IMR-90 (cell line): ENCODE data around the gene LYRM4. TPM values are rescaled to one million over a fixed set of nuclear protein-coding genes. Genes with fewer than 3 reads are reported as not detected.

Source experiments
- ATAC-seq: fragments of 200-7000 bp; cut with Tn5 transposase; 2 replicates; pipeline ENCODE4 v1.9.1; 2020; ENCODE audit warnings: low read depth, mild to moderate bottlenecking, moderate library complexity
- BruUV-seq: library from RNA; stranded (reverse); fragments of 400-500 nt; replicated peaks from 2 replicates; lab custom pipeline; 2021; lab: Mats Ljungman, UMichigan
- CTCF ChIA-PET: fragments of 300-600 bp; formaldehyde crosslinking; extraction: SDS; loops from one replicate; lab custom pipeline; 2021; ENCODE audit warnings: antibody characterized with exemption; lab: Yijun Ruan, JAX
- POLR2A ChIA-PET: fragments of 300-600 bp; sonication (Branson Sonifier 250); formaldehyde crosslinking; loops from one replicate; lab custom pipeline; 2022; ENCODE audit warnings: antibody characterized with exemption; ENCODE audit not compliant: unreplicated experiment; lab: Charles Lee
- DNase-seq: peaks from one replicate; pipeline ENCODE4 v3.0.0; 2013
- H2AFZ ChIP-seq: replicated peaks from 2 replicates; pipeline ENCODE3; 2013; ENCODE audit warnings: low read length, mild to moderate bottlenecking; ENCODE audit not compliant: poor library complexity
- H2AK5ac ChIP-seq: 2 replicates; pipeline ENCODE4 v1.6.1; 2013; ENCODE audit warnings: low read depth, low read length, inconsistent platforms
- H2AK9ac ChIP-seq: replicated peaks from 2 replicates; pipeline ENCODE3; 2013; ENCODE audit warnings: mild to moderate bottlenecking, low read depth, low read length, moderate library complexity; ENCODE audit not compliant: poor library complexity
- H2BK120ac ChIP-seq: 2 replicates; pipeline ENCODE4 v1.6.1; 2013; ENCODE audit warnings: low read depth, low read length, inconsistent platforms
- H2BK15ac ChIP-seq: 3 replicates; pipeline ENCODE4 v1.6.1; 2013; ENCODE audit warnings: low read depth, low read length, inconsistent platforms
- H2BK20ac ChIP-seq: 2 replicates; pipeline ENCODE4 v1.6.1; 2013; ENCODE audit warnings: low read depth, mild to moderate bottlenecking, inconsistent platforms, low read length, moderate library complexity
- H2BK5ac ChIP-seq: 2 replicates; pipeline ENCODE4 v1.6.1; 2013; ENCODE audit warnings: mild to moderate bottlenecking, low read depth, low read length, inconsistent platforms; ENCODE audit not compliant: poor library complexity, severe bottlenecking
- H3K14ac ChIP-seq: replicated peaks from 2 replicates; pipeline ENCODE4 v1.6.1; 2013; ENCODE audit warnings: low read depth, low read length, inconsistent platforms
- H3K18ac ChIP-seq: 2 replicates; pipeline ENCODE4 v1.6.1; 2013; ENCODE audit warnings: low read depth, low read length, control low read depth
- H3K23ac ChIP-seq: 2 replicates; pipeline ENCODE4 v1.6.1; 2013; ENCODE audit warnings: low read depth, low read length, inconsistent platforms
- H3K27ac ChIP-seq: 2 replicates; pipeline ENCODE4 v1.5.1; 2013; ENCODE audit warnings: mild to moderate bottlenecking, control low read depth, low read length; ENCODE audit not compliant: insufficient read depth
- H3K27me3 ChIP-seq: 2 replicates; pipeline ENCODE4 v1.6.1; 2013; ENCODE audit warnings: low read length; ENCODE audit not compliant: control insufficient read depth, insufficient read depth
- H3K36me3 ChIP-seq: 2 replicates; pipeline ENCODE4 v1.6.1; 2013; ENCODE audit warnings: low read length, mixed read lengths; ENCODE audit not compliant: control insufficient read depth, insufficient read depth
- H3K4ac ChIP-seq: 2 replicates; pipeline ENCODE4 v1.6.1; 2013; ENCODE audit warnings: low read depth, low read length, inconsistent platforms
- H3K4me1 ChIP-seq: 2 replicates; pipeline ENCODE4 v1.6.1; 2013; ENCODE audit warnings: low read length, mixed read lengths; ENCODE audit not compliant: control insufficient read depth, insufficient read depth
- H3K4me2 ChIP-seq: 2 replicates; pipeline ENCODE4 v1.6.1; 2013; ENCODE audit warnings: low read depth, mild to moderate bottlenecking, control low read depth, low read length, moderate library complexity
- H3K4me3 ChIP-seq: 2 replicates; pipeline ENCODE4 v1.5.1; 2013; ENCODE audit warnings: low read depth, mild to moderate bottlenecking, control low read depth, low read length, moderate library complexity; ENCODE audit not compliant: insufficient read depth
- H3K56ac ChIP-seq: 2 replicates; pipeline ENCODE4 v1.6.1; 2013; ENCODE audit warnings: low read length, inconsistent platforms; ENCODE audit not compliant: insufficient read depth; ENCODE audit errors: extremely low read depth
- H3K79me1 ChIP-seq, 2 experiments: 2 replicates each; pipeline ENCODE4 v1.6.1; 2013; ENCODE audit warnings: low read length in 2 of 2, inconsistent platforms in 1 of 2, low read depth in 1 of 2
- H3K9ac ChIP-seq: 2 replicates; pipeline ENCODE4 v1.6.1; 2013; ENCODE audit warnings: low read depth, low read length, control low read depth
- H3K9me1 ChIP-seq: 2 replicates; pipeline ENCODE4 v1.6.1; 2013; ENCODE audit warnings: low read length, inconsistent platforms; ENCODE audit not compliant: insufficient read depth
- H3K9me3 ChIP-seq: 2 replicates; pipeline ENCODE4 v1.6.1; 2013; ENCODE audit warnings: low read length; ENCODE audit not compliant: control insufficient read depth, insufficient read depth
- H4K20me1 ChIP-seq: 2 replicates; pipeline ENCODE4 v1.6.1; 2013; ENCODE audit warnings: low read length, inconsistent platforms; ENCODE audit not compliant: insufficient read depth
- H4K5ac ChIP-seq: 2 replicates; pipeline ENCODE4 v1.6.1; 2013; ENCODE audit warnings: mild to moderate bottlenecking, low read depth, low read length, control low read depth
- H4K8ac ChIP-seq, 2 experiments: 2 replicates each; pipeline ENCODE4 v1.6.1; 2013; ENCODE audit warnings: low read depth in 2 of 2, low read length in 2 of 2, control low read depth in 1 of 2, inconsistent platforms in 1 of 2
- H4K91ac ChIP-seq: 2 replicates; pipeline ENCODE4 v1.6.1; 2013; ENCODE audit warnings: low read depth, low read length, inconsistent platforms; ENCODE audit not compliant: insufficient read depth
- CEBPB ChIP-seq: IDR thresholded peaks from 2 replicates; pipeline ENCODE4 v1.6.1; 2012; ENCODE audit warnings: low read depth, low read length, improper control_type of control experiment
- CHD1 ChIP-seq: IDR thresholded peaks from 2 replicates; pipeline ENCODE4 v1.6.1; 2012; ENCODE audit warnings: low read depth, low read length, improper control_type of control experiment
- CTCF ChIP-seq: conservative IDR thresholded peaks from 2 replicates; pipeline ENCODE4 v1.5.1; 2012; ENCODE audit warnings: mild to moderate bottlenecking, low read depth, low read length, improper control_type of control experiment
- ELK1 ChIP-seq: fragments of 150-350 bp; IDR thresholded peaks from 2 replicates; pipeline ENCODE4 v1.6.1; 2016; ENCODE audit warnings: low read depth, mild to moderate bottlenecking, low read length, moderate library complexity, borderline replicate concordance
- FOS ChIP-seq: fragments of 150-350 bp; IDR thresholded peaks from 2 replicates; pipeline ENCODE4 v1.6.1; 2016; ENCODE audit warnings: low read depth, low read length
- MAZ ChIP-seq: IDR thresholded peaks from 2 replicates; pipeline ENCODE4 v1.6.1; 2012; ENCODE audit warnings: low read depth, mild to moderate bottlenecking, low read length, improper control_type of control experiment, moderate library complexity, borderline replicate concordance
- MXI1 ChIP-seq: IDR thresholded peaks from 2 replicates; pipeline ENCODE4 v1.6.1; 2012; ENCODE audit warnings: low read depth, mild to moderate bottlenecking, low read length, moderate library complexity, borderline replicate concordance
- NFE2L2 ChIP-seq: fragments of 150-350 bp; IDR thresholded peaks from 2 replicates; pipeline ENCODE4 v1.6.1; 2016; ENCODE audit warnings: low read depth, mild to moderate bottlenecking, low read length
- POLR2A ChIP-seq: IDR thresholded peaks from 2 replicates; pipeline ENCODE4 v1.6.1; 2012; ENCODE audit warnings: mild to moderate bottlenecking, low read depth, low read length
- RAD21 ChIP-seq: IDR thresholded peaks from 2 replicates; pipeline ENCODE4 v1.6.1; 2012; ENCODE audit warnings: low read length, improper control_type of control experiment
- RCOR1 ChIP-seq: IDR thresholded peaks from 2 replicates; pipeline ENCODE4 v1.6.1; 2012; ENCODE audit warnings: mild to moderate bottlenecking, low read length, improper control_type of control experiment; ENCODE audit not compliant: insufficient replicate concordance
- SMC3 ChIP-seq: fragments of 150-350 bp; IDR thresholded peaks from 2 replicates; pipeline ENCODE4 v1.6.1; 2016; ENCODE audit warnings: low read depth, mild to moderate bottlenecking, antibody characterized with exemption, low read length, moderate library complexity
- USF2 ChIP-seq: fragments of 150-350 bp; IDR thresholded peaks from 2 replicates; pipeline ENCODE4 v1.6.1; 2017; ENCODE audit warnings: mild to moderate bottlenecking, antibody characterized with exemption, low read length, low read depth
- WGBS, 2 experiments: methylation state at CpG; one replicate each; pipeline versions ENCODE4 v1.1.5 to v1.1.7; 2013; ENCODE audit warnings: missing lambda C conversion rate in 2 of 2; ENCODE audit not compliant: insufficient read length in 1 of 2; ENCODE audit errors: extremely low coverage in 2 of 2; 5-methylcytosine and 5-hydroxymethylcytosine counted together
- dilution Hi-C: fragments of 300-500 bp; cut with HindIII; formaldehyde crosslinking; loops from one replicate; pipeline ENCODE4 v1.14.3; 2018; ENCODE audit warnings: low sequenced_read_pairs; ENCODE audit not compliant: unreplicated experiment
- in situ Hi-C: fragments of 300-500 bp; cut with MboI; formaldehyde crosslinking; loops from 3 replicates; pipeline ENCODE4 v1.14.3; 2019; ENCODE audit warnings: low sequenced_read_pairs, inconsistent platforms, mixed read lengths
- intact Hi-C: fragments of 100-400 bp; cut with micrococcal nuclease; formaldehyde crosslinking; loops from 2 replicates; pipeline ENCODE4 v1.10.0; 2022
- polyA plus RNA-seq, 3 experiments: library from polyadenylated mRNA; depleted of rRNA; stranded (reverse); fragments of >200 nt; gene quantifications; 2 replicates each; pipeline ENCODE4 v1.2.3, GENCODE V29; 2012; ENCODE audit warnings: low replicate concordance in 1 of 3
- total RNA-seq: library from RNA; depleted of rRNA; stranded (reverse); fragments of >200 nt; gene quantifications from 2 replicates; pipeline ENCODE4 v1.2.3, GENCODE V29; 2012

LYRM4 gene
- total and polyA plus RNA-seq, 2 of the 4 experiments (the other 2 are of a cell fraction): 11.5 to 26.6 TPM

- WGBS, 2 experiments: no CpG with 5 or more reads among the region's 14 CpGs
- no peak overlapping the region for H2BK15ac ChIP-seq
- no peaks in the 10 kb centered on the region for H3K9me1 ChIP-seq
- H2BK20ac ChIP-seq: no peak overlapping the region
- no peak overlapping the region for H3K4ac ChIP-seq
- H3K4me3 ChIP-seq: no peak overlapping the region
- TF ChIP-seq CTCF (no peak), MXI1 (no peak), MAZ (no peak), CEBPB (no peak), RAD21 (no peak), NFE2L2 (no peak), POLR2A (no peak), FOS (no peak), SMC3 (no peak), ELK1 (no peak), RCOR1 (no peak), CHD1 (no peak), USF2 (no peak)
- CTCF ChIA-PET: interaction anchor here (0.5 kb wide), 1 partner anchor 34 kb away, joined by 3 read pairs; no protein-coding TSS in a partner anchor
- H4K91ac ChIP-seq: no peak overlapping the region
- no peak overlapping the region for H4K8ac ChIP-seq
- peaks cover 28% of the 10 kb centered on the region for H3K27me3 ChIP-seq
- H2AFZ ChIP-seq: no peak overlapping the region
- H2AK9ac ChIP-seq: no peak overlapping the region
- H3K9ac ChIP-seq: no peak overlapping the region
- H3K14ac ChIP-seq: no peak overlapping the region
- no peak overlapping the region for H3K23ac ChIP-seq
- in situ Hi-C loops (no loop called here), intact Hi-C loops (loop anchor here (5.0 kb wide), 1 partner anchor 336 kb away; no protein-coding TSS in a partner anchor), dilution Hi-C loops (no loop called here)
- no peak overlapping the region for H2BK5ac ChIP-seq
- no peak overlapping the region for H3K56ac ChIP-seq
- ATAC-seq (no peak), DNase-seq (no peak)
- no TSS peak for BruUV-seq
- no peak overlapping the region for H3K27ac ChIP-seq
- peaks cover 15% of the 10 kb centered on the region; the same call in 1 of the 2 replicates for H4K20me1 ChIP-seq
- POLR2A ChIA-PET: no interaction called here
- H3K4me1 ChIP-seq: peaks cover 5% of the 10 kb centered on the region; the same call in 1 of the 2 replicates
- H2AK5ac ChIP-seq: no peak overlapping the region
- no peaks in the 10 kb centered on the region for H3K36me3 ChIP-seq
- H3K18ac ChIP-seq: no peak overlapping the region
- H3K79me1 ChIP-seq: no peaks in the 10 kb centered on the region
- no peak overlapping the region for H2BK120ac ChIP-seq
- no peaks in the 10 kb centered on the region for H3K9me3 ChIP-seq
- no peak overlapping the region for H3K4me2 ChIP-seq
- no peak overlapping the region for H4K5ac ChIP-seq
These were observed 162.1 kb downstream of the LYRM4 start for GRCh38 chr6:5098501-5099270.
